NK-92 (cell line): ENCODE measurements around the gene UBQLN1.

Experiments
- DNase-seq: peaks from one replicate; lab custom pipeline; 2025; ENCODE audit not compliant: unreplicated experiment; lab: John Stamatoyannopoulos, UW

UBQLN1 gene

GRCh38 chr9:83691492-83691891 is 16.3 kb downstream of the UBQLN1 start:
- DNase-seq, result no peak

GRCh38 chr9:83688921-83689320 is 18.8 kb downstream of the UBQLN1 start:
- no peak for DNase-seq

GRCh38 chr9:83681490-83681889 is 26.3 kb downstream of the UBQLN1 start:
- no peak for DNase-seq

- no peak for DNase-seq
Observed at GRCh38 chr9:83680233-83680632, 27.5 kb downstream of the UBQLN1 start.

GRCh38 chr9:83677596-83677995 is 30.2 kb downstream of the UBQLN1 start:
- no peak for DNase-seq

GRCh38 chr9:83675466-83675865 is 32.3 kb downstream of the UBQLN1 start:
- DNase-seq, result no peak

- no peak for DNase-seq
Observed at GRCh38 chr9:83671451-83671850, 36.3 kb downstream of the UBQLN1 start.

GRCh38 chr9:83670381-83670780 is 37.4 kb downstream of the UBQLN1 start:
- no peak for DNase-seq

- no peak for DNase-seq
Observed at GRCh38 chr9:83669067-83669466, 38.7 kb downstream of the UBQLN1 start.

- no peak for DNase-seq
Observed at GRCh38 chr9:83665580-83666200, 42.1 kb downstream of the UBQLN1 start.

- DNase-seq, result no peak
Observed at GRCh38 chr9:83662933-83663332, 44.8 kb downstream of the UBQLN1 start.

- no peak for DNase-seq
Observed at GRCh38 chr9:83656952-83657351, 50.8 kb downstream of the UBQLN1 start.

GRCh38 chr9:83656032-83656680 is 51.6 kb downstream of the UBQLN1 start:
- DNase-seq, result no peak

- no peak for DNase-seq
Observed at GRCh38 chr9:83655433-83655832, 52.3 kb downstream of the UBQLN1 start.

- DNase-seq, result no peak
Observed at GRCh38 chr9:83652433-83652832, 55.3 kb downstream of the UBQLN1 start.

- no peak for DNase-seq
Observed at GRCh38 chr9:83651558-83651957, 56.2 kb downstream of the UBQLN1 start.

GRCh38 chr9:83649515-83649914 is 58.2 kb downstream of the UBQLN1 start:
- no peak for DNase-seq

- DNase-seq, result no peak
Observed at GRCh38 chr9:83649080-83649479, 58.7 kb downstream of the UBQLN1 start.

GRCh38 chr9:83646500-83647239 is 61.1 kb downstream of the UBQLN1 start:
- no peak for DNase-seq

GRCh38 chr9:83642793-83643192 is 65.0 kb downstream of the UBQLN1 start:
- no peak for DNase-seq

GRCh38 chr9:83639266-83639665 is 68.5 kb downstream of the UBQLN1 start:
- no peak for DNase-seq

- DNase-seq, result no peak
Observed at GRCh38 chr9:83637389-83637788, 70.4 kb downstream of the UBQLN1 start.
